ENCODE data around the gene PPIC.
"Not testable (repeated sequence)": the region's sequence is repeated elsewhere in the genome, so short reads cannot be mapped to it uniquely, and the experiment has no call there.

PPIC gene

GRCh38 chr5:123007754-123008153 is 28.8 kb downstream of the PPIC start:
- DNase-seq (ENCODE audit: low read depth), result no peak

- no peak for DNase-seq (ENCODE audit: low read depth)
Observed at GRCh38 chr5:123007182-123007581, 29.3 kb downstream of the PPIC start.

GRCh38 chr5:123001808-123002207 is 34.7 kb downstream of the PPIC start:
- DNase-seq (ENCODE audit: low read depth), result no peak

GRCh38 chr5:123000731-123001130 is 35.8 kb downstream of the PPIC start:
- no peak for DNase-seq (ENCODE audit: low read depth)

GRCh38 chr5:122999947-123000563 is 36.5 kb downstream of the PPIC start:
- no peak for DNase-seq (ENCODE audit: low read depth)

GRCh38 chr5:122997294-122997693 is 39.2 kb downstream of the PPIC start:
- DNase-seq (ENCODE audit: low read depth), result no peak

GRCh38 chr5:122996091-122996490 is 40.4 kb downstream of the PPIC start:
- no peak for DNase-seq (ENCODE audit: low read depth)

GRCh38 chr5:122985954-122986721 is 50.4 kb downstream of the PPIC start:
- no peak for DNase-seq (ENCODE audit: low read depth)

- no peak for DNase-seq (ENCODE audit: low read depth)
Observed at GRCh38 chr5:122985006-122985700, 51.4 kb downstream of the PPIC start.

GRCh38 chr5:122984425-122984824 is 52.1 kb downstream of the PPIC start:
- DNase-seq (ENCODE audit: low read depth), result no peak

- DNase-seq (ENCODE audit: low read depth), result no peak
Observed at GRCh38 chr5:122982376-122982775, 54.1 kb downstream of the PPIC start.

- DNase-seq (ENCODE audit: low read depth), result no peak
Observed at GRCh38 chr5:122981846-122982245, 54.7 kb downstream of the PPIC start.

- DNase-seq (ENCODE audit: low read depth), result no peak
Observed at GRCh38 chr5:122978644-122979297, 57.8 kb downstream of the PPIC start.

- DNase-seq (ENCODE audit: low read depth), result no peak
Observed at GRCh38 chr5:122978068-122978467, 58.5 kb downstream of the PPIC start.

- no peak for DNase-seq (ENCODE audit: low read depth)
Observed at GRCh38 chr5:122977319-122977718, 59.2 kb downstream of the PPIC start.

- not testable (repeated sequence) for DNase-seq (ENCODE audit: low read depth)
Observed at GRCh38 chr5:122974251-122974650, 62.3 kb downstream of the PPIC start.

GRCh38 chr5:122973759-122974158 is 62.8 kb downstream of the PPIC start:
- DNase-seq (ENCODE audit: low read depth), result not testable (repeated sequence)
